Hematopoietic multipotent progenitor cell treated with erythropoietin and hydrocortisone succinate and interleukin-3 and kit ligand, for 8 days (in vitro differentiated cells): ENCODE results near the gene ENKUR.
"Not testable (repeated sequence)": the region's sequence is repeated elsewhere in the genome, so short reads cannot be mapped to it uniquely, and the experiment has no call there.

Experiments
- DNase-seq: peaks from one replicate; pipeline ENCODE4 v3.0.0-alpha.2; 2015

The ENKUR gene

DNA sequence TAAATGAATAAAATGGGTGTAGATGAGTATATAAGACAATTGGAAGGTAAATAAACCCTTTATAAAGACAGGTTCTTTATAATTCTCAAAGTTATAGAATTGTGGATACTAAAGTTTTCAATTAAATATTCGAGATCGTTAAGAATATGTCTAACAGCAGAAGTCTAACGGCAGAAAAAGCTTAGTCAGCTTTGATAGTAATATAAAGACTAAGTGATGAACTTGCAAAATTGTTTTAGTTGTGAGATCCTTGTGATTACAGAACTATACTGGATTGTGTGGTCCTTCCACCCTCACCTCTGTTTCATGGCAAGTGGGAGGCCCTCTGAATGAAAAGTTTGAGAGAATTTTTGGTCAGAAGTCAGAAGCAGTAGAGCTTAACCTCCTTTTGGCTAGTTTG lies 2.7 kb upstream of the ENKUR start:
- DNase-seq = no peak

DNA sequence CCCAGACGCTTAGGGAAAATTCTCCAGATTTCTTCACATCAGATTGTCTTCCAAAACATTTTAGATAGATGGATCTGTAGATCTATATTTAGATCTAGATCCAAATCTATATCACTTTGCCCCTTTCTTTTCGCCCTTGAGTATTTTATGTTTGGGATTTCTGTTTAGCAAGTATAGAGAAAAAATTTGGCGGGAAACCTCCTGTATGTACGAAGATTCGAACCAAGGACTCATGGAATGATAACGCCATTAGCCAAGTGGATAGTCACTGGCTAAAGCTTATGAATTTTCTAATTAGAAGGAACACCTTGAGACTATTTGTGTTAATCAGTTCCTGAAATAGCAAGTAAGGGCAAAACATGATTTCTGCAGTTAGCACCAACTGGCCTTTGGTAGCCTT lies 1.7 kb upstream of the ENKUR start:
- peak; percentile 12 for DNase-seq

GRCh38 chr10:25017154-25017590 lies 1.2 kb upstream of the ENKUR start:
- DNase-seq = no peak

DNA sequence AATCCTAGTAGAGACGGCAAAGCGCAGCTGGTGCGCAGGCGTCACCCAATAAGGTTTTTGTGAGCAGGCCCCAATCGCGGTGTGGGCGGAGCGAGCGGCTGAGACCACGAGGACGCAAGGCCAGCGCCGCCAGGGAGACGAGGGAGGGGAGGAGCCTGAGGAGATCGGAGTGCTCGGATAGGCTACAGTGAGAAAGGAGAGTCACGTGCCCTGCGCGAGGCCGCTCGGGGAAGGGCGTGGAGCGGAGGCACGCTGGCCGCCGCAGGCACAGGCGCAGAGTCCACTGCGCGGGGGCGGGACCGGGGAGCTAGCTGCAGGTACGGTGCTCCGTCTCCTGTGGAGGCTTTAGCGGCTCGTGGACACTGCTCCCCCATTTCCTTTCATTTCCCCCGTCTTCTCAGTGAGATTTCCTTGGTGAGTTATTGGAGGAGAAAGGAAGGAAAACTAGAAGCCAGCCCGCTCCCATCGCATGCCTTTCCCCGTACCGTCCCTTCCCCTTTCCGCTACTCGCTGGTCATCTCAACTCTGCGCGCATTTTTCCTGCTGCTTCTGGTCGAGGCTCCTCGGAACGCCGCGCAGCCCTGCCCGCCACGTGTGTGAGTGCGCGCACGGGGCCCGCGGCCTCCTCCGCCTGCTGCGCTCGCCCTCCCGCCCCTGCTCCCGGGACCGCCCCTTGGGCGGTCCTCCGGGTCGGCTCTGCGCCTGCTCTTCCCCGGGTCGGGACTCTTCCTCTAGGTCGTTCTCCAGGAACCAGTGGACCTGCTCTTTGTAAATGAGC lies 607 bp upstream of the ENKUR start, which contains the start of gene THNSL1:
TSS of gene THNSL1 (plus strand) at position 237 of the 778 bp plus-strand sequence. CDS start 6,612 bp downstream, outside the sequence.
- peak; percentile 98 for DNase-seq

DNA sequence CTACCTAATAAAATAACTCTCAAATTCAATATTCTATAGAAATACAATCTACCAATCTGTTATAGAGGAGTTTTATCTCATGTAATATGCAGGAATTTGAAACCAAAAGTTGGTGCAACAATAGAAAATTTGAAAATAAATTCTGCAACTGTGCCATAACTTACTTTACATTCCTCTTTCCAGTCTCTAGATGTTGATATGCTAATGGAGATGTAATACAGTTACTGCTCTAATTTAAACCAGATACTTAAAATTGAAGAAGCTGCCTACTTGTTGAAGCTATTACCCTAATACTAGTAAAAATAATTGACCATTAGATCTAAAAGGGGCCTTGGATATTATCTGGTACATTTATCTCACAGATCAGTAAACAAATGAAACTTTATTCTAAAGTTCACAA lies 1.4 kb downstream of the ENKUR start:
- no peak for DNase-seq

- DNase-seq = not testable (repeated sequence)
Observed at GRCh38 chr10:25011591-25011990, 4.4 kb downstream of the ENKUR start.

- no peak for DNase-seq
Observed at GRCh38 chr10:24998044-24998443, 17.9 kb downstream of the ENKUR start.

- DNase-seq = no peak
Observed at GRCh38 chr10:24995072-24995471, 20.9 kb downstream of the ENKUR start.

- no peak for DNase-seq
Observed at GRCh38 chr10:24993237-24993958, 22.6 kb downstream of the ENKUR start.

DNA sequence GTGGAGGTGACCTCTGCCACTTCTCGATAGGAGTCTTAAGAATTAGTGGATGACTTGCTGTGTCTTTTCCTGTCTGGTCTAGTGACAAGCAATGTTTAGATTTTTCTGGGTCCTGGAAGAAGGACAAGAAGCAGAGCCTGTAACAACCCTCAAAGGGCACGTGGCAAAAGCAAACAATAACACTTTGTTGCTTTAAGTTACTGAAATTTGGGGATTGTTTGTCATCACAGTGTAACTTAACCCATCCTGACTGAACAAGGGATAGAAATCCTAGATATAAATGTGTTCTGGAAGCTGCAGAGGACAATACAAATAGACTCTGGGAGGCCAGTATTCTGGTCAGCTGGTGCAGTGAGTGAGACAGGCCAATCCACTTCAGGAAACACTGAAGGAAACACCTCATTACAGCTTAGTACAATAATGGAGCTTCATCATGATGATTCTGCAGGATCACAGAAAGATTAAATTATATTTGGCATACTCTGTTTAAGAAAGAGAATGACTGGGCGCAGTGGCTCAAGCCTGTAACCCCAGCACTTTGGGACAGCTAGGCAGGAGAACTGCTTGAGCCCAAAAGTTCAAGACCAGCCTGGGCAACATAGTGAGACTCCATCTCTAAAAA lies 23.3 kb downstream of the ENKUR start:
- DNase-seq = peak; percentile 13

- no peak for DNase-seq
Observed at GRCh38 chr10:24991298-24991697, 24.7 kb downstream of the ENKUR start.

DNA sequence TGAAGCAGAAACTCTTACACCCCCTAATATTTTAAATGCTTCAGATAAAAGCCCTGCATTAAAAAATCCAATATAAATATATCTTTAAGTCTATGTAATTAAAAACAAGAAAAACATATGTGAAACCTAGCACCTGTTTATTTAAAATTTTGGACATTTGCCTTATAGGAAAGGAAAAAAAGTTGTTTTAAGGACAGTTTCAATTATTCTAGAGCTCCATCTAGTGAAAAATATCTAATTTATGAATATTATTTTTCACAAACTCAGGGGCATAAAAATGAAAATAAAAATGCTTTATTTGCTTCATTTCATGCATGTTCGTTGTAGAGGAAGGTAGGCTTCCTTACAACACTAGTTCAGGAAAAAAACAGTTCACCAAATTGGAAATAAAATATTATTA lies 26.1 kb downstream of the ENKUR start:
- DNase-seq = peak; percentile 1

- DNase-seq = peak; percentile 70
Observed at GRCh38 chr10:24988831-24989640, 26.9 kb downstream of the ENKUR start.

DNA sequence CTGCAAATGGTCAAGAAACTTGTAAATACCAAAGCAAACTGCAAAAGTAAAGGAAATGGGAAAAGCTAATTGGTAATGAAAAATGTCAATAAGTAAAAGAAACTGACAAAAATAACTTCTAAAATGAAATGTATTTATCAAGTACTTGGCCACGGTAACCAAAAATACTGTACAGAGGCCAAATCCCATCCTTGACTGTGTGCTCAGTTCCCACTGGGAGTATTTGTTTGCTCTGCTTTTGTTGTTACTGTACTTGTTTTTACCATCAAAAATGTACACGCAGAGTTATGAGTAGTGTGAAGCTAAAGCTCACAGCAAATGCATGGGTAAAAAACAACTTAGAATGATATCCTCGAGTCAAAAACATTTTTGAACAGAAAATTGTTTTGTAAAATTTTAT lies 31.1 kb downstream of the ENKUR start:
- DNase-seq = no peak

- DNase-seq = no peak
Observed at GRCh38 chr10:24983946-24984345, 32.0 kb downstream of the ENKUR start.

DNA sequence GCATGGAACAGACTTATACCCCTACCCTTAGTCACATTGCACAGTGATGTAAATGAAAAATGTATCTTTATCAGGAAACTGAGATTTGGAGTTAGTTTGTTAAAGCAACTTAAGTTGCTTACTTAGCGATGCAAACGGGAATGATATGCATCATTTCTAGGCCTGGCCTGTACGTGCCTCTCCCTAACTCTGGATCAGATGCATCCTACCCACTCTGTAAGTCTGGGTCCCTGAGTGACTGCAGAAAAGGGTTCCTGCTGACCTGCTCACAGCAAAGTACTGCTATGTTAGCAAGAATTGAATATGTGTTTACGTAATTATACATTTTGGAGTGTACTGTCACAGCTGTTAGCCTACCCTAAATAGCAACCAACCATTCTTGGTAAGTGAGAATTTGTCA lies 32.8 kb downstream of the ENKUR start:
- DNase-seq = no peak

GRCh38 chr10:24982319-24983112 lies 33.4 kb downstream of the ENKUR start:
- no peak for DNase-seq

DNA sequence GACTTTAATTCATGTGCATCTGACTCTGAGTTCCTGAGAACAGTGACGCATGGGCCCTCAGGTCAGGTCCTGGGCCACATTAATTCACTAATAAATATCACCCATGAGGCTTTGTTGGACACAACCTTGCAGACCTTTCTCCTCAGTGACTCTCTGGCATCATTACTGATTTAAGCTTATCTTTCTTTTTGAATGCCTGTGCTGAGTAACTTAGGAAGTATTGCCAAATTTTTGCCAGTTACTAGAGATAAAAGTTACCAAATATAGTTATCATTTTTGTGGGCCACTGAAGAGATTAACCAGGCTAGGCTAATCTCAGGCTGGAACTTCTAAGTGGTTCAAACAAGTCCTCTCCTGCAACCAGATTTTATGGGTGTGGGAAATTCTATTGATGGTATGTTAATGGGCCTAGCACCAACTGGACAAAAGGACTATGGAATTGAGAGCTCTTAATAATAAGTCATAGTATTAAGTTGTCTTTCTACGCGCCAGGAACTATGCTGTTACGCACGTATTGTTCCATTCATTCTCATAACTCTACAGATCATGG lies 34.7 kb downstream of the ENKUR start:
- DNase-seq = no peak

GRCh38 chr10:24979685-24980084 lies 36.3 kb downstream of the ENKUR start:
- no peak for DNase-seq

GRCh38 chr10:24974976-24975375 lies 41.0 kb downstream of the ENKUR start:
- no peak for DNase-seq

- DNase-seq = no peak
Observed at GRCh38 chr10:24973163-24973562, 42.8 kb downstream of the ENKUR start.

DNA sequence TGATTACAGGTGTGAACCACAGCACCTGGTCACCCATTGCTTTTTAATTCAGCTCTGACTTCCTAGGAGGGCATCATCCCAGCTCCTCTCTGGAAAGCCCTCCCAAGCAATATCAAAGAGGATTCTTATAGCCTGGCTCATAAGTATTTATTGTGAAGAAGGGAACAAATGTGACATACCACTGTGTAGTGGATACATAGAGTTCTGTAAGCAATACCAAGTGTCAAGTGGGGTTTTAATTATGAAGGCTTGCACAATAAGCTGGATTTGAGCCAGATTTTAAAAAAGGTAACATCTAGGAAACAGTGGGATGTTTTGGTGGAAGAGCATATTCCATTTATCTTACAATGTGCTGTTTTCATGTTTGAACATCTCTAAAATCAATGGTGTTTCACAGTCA lies 44.6 kb downstream of the ENKUR start:
- no peak for DNase-seq
